Measurements from ENCODE around the gene DLX5.

The DLX5 gene

GRCh38 chr7:97018126-97018601 is 6.5 kb downstream of the DLX5 start:
- no peak for DNase-seq

- no peak for DNase-seq
Measured at GRCh38 chr7:97017192-97018125, 7.2 kb downstream of the DLX5 start.

GRCh38 chr7:97016381-97017191 is 8.0 kb downstream of the DLX5 start:
- DNase-seq, result no peak

- no peak for DNase-seq
Measured at GRCh38 chr7:97015756-97016380, 8.8 kb downstream of the DLX5 start.

- no peak for DNase-seq
Measured at GRCh38 chr7:97015279-97015678, 9.4 kb downstream of the DLX5 start.

- no peak for DNase-seq
Measured at GRCh38 chr7:97014145-97014750, 10.4 kb downstream of the DLX5 start.

GRCh38 chr7:97013845-97014134 is 10.8 kb downstream of the DLX5 start:
- DNase-seq, result no peak

- no peak for DNase-seq
Measured at GRCh38 chr7:97013134-97013844, 11.3 kb downstream of the DLX5 start.

GRCh38 chr7:97012365-97013133 is 12.1 kb downstream of the DLX5 start:
- no peak for DNase-seq

GRCh38 chr7:97011536-97012364 is 12.9 kb downstream of the DLX5 start:
- DNase-seq, result no peak

GRCh38 chr7:97011104-97011503 is 13.5 kb downstream of the DLX5 start:
- DNase-seq, result no peak

- no peak for DNase-seq
Measured at GRCh38 chr7:97009753-97010732, 14.6 kb downstream of the DLX5 start.

- no peak for DNase-seq
Measured at GRCh38 chr7:97008275-97008917, 16.2 kb downstream of the DLX5 start.

GRCh38 chr7:97007583-97007861 is 17.1 kb downstream of the DLX5 start:
- DNase-seq, result no peak

- no peak for DNase-seq
Measured at GRCh38 chr7:97006816-97007582, 17.6 kb downstream of the DLX5 start.

- DNase-seq, result no peak
Measured at GRCh38 chr7:97006055-97006815, 18.4 kb downstream of the DLX5 start.

All from effector CD4-positive, alpha-beta T cell (primary cell).